Measurements from ENCODE around the gene TECPR2.

Gene TECPR2

GRCh38 chr14:102472791-102473150 is 110.0 kb downstream of the TECPR2 start:
- no peak for DNase-seq

GRCh38 chr14:102473559-102473958 is 110.8 kb downstream of the TECPR2 start:
- no peak for DNase-seq

- DNase-seq = no peak
These were observed 112.2 kb downstream of the TECPR2 start for GRCh38 chr14:102474934-102475333.

- no peak for DNase-seq
These were observed 116.4 kb downstream of the TECPR2 start for GRCh38 chr14:102479107-102479506.

- no peak for DNase-seq
These were observed 117.0 kb downstream of the TECPR2 start for GRCh38 chr14:102479777-102480176.

GRCh38 chr14:102481371-102481770 is 118.6 kb downstream of the TECPR2 start:
- DNase-seq = no peak

GRCh38 chr14:102481791-102482238 is 119.1 kb downstream of the TECPR2 start:
- DNase-seq = no peak

GRCh38 chr14:102484316-102484715 is 121.6 kb downstream of the TECPR2 start:
- no peak for DNase-seq

GRCh38 chr14:102485693-102486512 is 123.2 kb downstream of the TECPR2 start:
- no peak for DNase-seq

GRCh38 chr14:102486513-102487203 is 123.9 kb downstream of the TECPR2 start:
- no peak for DNase-seq

- DNase-seq = no peak
These were observed 124.5 kb downstream of the TECPR2 start for GRCh38 chr14:102487204-102487577.

- DNase-seq = no peak
These were observed 127.7 kb downstream of the TECPR2 start for GRCh38 chr14:102490456-102490855.

- DNase-seq = no peak
These were observed 128.6 kb downstream of the TECPR2 start for GRCh38 chr14:102491366-102491765.

- DNase-seq = no peak
These were observed 129.2 kb downstream of the TECPR2 start for GRCh38 chr14:102491786-102492530.

- no peak for DNase-seq
These were observed 129.8 kb downstream of the TECPR2 start for GRCh38 chr14:102492531-102492910.

GRCh38 chr14:102493096-102493495 is 130.4 kb downstream of the TECPR2 start:
- DNase-seq = no peak

- no peak for DNase-seq
These were observed 130.8 kb downstream of the TECPR2 start for GRCh38 chr14:102493585-102493984.

GRCh38 chr14:102495491-102496330 is 133.0 kb downstream of the TECPR2 start:
- no peak for DNase-seq

GRCh38 chr14:102496331-102496691 is 133.6 kb downstream of the TECPR2 start:
- no peak for DNase-seq

- DNase-seq = no peak
These were observed 134.4 kb downstream of the TECPR2 start for GRCh38 chr14:102496958-102497744.

GRCh38 chr14:102497998-102498677 is 135.4 kb downstream of the TECPR2 start:
- DNase-seq = no peak
